HG03103 (cell line): Measurements from ENCODE around the gene STKLD1.
"Not testable (repeated sequence)": the region's sequence is repeated elsewhere in the genome, so short reads cannot be mapped to it uniquely, and the experiment has no call there.

Experiments
- ATAC-seq: cut with Tn5 transposase; IDR thresholded peaks from one replicate; pipeline ENCODE4 v1.9.1; 2021; ENCODE audit warnings: low read depth; ENCODE audit not compliant: unreplicated experiment

STKLD1 gene

DNA sequence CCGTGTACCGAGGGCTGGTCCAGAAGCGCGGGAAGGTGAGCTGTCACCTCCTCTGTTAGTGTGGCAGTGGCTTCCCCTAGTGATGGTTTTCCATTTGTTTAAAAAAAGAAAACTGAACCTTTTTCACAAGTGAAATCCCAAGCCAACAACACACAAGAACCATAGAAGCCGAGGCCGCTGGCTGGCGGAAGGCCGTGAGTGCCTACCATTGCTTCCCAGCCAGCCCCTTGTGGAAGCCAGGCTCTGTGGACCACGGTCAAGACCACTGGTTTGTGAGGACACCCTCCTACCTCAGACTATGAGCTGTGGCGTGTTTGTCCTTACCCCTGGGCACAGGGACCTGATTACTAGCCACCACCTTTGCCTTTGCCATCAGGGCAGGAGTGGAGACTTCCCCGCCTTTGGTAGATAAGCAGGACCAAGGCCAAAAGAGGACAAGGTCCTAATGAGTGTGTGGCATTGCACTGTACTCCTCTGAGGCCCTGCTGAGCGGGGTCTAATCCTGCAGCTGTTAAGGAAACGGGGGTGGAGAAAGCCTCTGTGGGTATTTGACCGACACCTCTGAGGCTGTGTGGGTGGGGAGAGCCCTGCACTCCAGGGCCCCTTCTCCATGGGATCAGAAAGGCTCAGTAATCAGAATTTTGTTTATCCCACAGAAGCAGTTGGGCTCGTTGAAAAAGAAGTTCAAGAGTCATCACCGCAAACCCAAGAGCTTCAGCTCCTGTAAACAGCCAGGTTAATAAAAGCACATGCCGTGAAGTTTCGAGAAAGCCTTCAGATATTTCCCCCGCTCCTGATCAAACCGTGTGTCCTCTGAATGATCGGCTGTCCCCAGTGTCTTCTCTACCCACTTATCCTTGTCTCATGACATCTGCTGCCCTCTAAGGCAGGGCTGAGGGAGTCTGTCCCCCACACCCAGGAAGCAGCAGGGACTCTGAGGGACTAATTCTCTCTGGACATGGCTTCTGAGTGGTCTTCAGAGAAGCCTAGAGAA, 15.5 kb upstream of the STKLD1 start:
- no peak for ATAC-seq

DNA sequence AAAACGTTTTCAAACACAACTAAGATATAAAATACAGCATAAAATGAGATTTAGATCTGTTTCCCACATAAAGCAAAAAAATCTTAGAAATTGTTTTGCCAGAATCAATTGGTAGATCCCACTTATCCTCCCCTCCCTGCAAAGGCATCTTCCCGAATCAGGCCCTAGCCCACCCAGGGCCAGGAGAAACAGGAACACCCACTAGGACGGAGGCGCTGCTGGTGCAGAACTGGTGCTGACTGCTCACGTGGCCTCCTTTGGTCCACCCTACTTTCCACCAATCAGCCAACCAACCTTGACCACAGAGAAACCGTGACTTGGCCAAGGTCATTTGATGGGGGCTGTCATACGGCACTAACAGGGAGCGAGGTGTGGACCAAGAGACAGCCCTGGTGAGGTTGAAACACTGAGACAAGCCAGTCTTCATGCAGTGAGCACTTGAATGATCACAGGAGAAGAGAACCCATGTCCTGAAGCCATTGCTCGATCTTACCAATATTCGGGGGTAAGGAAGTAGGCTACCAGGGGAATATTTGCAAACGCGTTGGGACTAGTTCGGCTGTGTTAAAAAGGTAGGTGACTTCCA, 14.6 kb upstream of the STKLD1 start:
- ATAC-seq = no peak

DNA sequence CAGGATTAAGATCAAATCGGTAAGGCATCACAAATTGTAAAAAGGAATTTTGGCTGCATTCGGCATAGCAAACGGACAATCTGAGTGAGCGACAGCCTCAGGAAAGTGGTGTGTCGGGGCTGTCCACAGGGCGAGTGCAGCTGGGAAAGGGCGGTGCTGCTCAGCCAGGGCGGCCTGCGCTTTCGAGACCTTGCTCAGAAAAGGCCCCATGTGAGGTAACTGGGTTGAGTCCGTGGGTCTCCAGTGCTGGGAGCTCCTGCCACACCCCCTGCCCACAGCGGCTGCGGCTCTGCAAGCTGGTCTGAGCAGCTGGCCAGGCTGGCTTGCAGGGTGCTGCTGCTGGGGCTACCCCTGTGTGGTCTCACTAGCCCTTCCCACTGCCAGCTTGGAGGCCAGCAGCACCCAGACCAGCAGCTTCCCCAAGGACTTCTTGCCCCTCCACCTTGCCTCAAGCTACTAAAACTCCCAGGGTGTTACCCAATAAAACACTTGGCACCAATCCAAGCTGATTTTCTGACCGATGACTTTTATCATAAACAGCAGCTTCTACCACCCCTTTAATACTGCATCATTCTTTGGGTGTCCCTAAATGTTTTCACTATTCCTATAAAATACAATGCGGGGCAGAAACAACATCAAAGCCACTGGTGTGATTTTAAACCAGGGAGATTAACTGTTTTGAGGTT, 13.7 kb upstream of the STKLD1 start:
- ATAC-seq = no peak

DNA sequence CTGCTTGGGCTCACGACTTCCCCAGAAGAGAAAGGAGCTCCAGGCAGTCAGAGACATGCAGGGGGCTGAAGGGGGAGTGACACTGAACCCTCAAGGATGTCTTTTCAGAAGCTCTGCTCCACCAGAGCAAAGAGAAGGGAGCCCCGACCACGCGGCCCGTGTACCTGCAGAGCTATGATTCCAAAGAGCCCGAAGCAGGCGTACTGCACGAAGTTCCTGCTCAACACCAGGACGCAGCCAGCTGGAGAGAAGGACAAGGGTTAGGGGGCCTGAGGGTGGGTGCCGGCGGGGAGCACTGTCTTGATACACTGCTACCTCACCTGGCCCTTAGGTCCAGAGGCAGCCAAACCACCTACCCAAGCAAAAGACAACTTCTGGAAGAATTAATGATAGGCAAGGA, 9.7 kb upstream of the STKLD1 start:
- ATAC-seq = no peak

DNA sequence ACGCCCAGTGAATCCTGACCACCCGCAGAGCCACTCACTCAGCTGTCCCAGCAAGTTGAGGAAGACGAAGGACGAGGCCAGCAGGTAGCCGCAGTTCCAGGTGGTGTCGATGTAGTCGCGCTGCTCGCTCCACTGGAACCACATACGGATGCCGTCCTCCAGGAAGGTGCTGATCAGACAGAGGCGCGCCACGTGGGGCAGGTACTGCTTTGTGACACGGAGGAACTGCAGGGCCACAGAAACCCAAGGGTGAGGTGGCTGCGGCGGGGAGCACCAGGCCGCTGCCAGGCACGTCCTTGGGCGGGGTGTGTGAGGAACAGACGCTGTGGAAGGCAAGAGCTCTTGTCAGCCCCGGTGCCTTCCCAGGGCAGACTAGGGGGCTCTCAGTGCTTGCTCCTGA, 8.9 kb upstream of the STKLD1 start:
- ATAC-seq = no peak

DNA sequence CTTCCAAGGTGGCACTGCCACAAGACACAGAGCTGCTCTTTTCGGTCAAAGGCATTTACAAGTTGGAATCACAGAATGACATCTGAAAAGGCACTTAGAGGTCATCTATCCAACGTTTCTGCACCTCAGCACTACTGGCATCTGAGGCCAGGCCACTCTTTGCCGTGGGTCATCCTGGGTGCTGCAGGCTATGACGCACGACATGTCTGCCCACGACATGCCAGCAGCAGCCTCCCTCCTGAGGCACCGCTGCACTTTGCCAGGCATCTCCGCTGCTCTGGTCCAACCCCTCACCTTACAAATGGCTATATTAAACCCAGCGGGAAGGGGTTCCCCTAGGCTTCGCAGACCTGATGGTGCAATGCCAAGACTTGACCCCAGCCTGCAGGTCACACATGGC, 8.4 kb upstream of the STKLD1 start:
- no peak for ATAC-seq

DNA sequence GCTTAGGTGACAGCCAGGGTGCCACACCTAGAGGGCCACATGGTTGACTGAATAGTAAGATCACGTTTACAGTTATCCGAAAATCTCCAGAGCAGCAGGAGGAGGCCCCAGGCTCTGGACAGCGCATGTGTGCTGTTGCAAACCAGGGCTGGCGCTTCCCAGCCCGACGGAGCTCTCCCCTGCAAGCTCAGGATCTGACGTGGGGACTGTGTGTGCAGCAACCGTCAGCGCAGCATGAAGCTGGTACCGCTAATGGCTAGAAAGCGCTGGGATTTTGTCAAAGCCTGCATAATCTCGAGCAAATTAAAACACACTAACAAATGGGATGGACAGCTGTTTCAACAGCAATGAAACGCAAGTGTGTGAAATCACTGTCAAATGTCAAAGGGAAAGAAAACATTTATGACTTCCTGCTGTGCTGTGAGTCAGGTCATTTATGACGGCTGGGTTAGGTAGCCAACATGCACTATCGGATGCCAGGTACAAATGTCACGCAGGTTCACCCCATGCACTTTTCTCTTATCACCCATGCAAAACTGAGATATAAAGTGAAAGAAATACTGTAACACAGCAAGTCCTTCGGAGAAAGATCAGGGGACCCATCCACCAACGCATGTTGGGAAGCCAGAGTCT, 7.8 kb upstream of the STKLD1 start:
- no peak for ATAC-seq

DNA sequence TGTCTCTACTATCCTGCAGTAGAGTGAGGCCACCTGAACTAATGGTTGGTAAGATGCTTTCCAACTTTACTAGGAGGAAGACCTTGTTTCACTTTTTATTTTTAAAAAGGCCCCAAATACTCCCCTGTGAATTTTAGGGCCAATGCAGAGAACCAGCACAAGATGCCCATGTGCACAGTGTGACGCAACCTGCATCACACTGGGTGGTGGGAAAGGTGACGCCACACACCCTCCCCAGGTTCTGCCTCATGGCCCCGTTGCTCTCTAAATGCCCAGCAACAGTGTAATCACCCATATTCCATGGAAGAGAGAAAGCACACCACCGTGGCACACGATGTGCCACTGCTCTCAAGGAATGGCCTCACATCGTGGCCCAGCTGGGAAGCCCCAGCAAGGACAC, 6.7 kb upstream of the STKLD1 start:
- no peak for ATAC-seq

DNA sequence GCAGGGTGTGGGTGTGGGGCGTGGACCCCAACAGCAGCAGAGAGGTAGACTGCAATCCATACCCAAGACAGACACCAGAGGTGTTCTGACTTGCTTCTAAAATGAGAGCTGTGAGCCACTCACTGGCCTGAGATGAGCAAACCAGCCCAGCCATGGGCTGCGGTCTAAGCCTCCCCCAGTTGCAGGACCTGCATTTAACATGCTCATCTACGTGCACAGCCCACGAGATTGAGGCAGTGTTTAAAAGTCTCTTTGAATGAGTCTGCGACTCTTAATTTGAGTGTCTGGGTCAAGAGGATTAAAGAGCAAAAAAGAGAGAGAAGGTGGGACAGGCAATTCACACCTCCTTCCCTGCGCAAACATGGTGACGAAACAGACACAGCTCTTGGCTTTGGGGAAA, 6.2 kb upstream of the STKLD1 start:
- ATAC-seq = no peak

DNA sequence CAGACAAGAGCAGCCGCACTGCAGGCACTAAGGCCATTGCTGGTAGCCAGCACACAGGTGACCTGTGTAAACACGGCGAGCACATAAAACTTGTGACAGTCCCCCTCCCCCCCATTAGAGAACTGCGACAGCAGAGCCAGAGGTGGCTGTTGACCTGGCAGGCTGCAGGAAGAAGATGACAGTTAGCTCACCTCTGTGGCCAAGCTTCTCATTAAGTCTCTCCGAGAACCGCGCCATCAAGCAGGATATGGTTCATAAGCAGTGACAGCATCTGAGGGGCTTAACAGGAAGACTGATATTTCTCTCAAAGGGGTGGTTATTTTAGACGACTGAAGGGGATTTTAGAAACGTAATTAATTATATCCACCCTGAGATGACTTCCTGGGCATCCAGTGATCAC, 5.5 kb upstream of the STKLD1 start:
- ATAC-seq = no peak

DNA sequence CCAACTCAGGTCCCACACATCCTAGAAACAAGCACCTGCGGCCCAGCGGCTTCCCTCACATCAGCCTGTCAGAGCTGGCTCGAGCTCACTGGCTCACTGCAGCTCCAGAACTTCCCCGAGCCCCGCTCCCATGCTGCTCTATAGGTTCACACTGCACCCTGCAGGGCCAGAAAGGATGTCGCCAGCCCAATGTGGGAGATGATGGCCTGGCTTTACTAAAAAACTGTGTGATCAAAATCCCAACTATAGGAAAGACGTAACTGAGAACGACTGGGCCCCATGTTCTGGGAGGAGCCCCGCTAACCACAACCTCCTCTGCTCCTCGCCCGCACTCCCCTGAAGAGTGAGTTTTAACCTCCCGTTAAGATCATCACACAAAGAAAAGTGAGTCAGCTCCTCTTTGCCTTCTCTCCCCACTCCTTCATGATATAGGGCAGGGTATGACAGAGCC, 4.9 kb upstream of the STKLD1 start:
- no peak for ATAC-seq

DNA sequence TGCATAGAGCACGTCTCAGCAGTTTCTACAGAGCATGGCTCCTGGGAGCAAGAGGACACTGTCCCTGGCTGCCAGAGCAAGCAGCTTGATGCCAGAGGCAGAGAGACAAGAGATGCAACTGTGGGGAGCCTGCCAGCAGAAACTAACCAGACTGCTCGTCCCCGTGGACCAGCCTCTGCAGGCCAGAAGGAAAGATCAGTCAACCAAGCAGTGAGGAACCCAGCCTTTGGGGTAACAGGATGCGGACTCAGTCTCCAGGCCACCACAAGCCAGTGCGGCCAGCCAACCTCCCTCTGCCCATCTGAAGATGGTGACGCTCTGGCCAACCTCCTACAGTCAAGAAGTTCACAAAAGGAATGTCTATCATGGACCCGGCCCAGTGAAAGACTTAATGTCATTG, 4.0 kb upstream of the STKLD1 start:
- ATAC-seq = no peak

DNA sequence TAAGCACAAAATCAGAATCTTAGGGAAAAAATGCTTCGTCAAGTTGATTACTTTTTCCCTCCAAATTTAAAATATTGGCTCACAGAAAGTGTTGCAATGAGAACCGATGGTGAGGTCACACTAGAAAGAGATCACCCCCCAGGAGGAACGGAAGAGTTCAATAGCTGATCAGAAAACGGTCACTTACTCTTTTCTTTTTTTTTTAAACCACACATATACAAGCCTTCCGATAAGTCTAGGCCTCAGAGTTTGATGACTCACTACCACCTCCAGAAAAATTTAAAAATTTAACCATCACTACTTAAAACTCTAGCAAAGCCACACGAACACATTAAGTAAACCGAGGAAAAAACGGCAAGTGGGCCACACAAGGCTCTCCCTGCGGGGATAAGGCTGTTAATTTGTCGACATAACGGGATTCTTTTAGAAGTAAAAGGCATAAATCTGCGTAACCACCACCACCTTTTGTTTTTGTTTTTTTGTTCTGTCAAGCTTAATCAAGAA, 1.5 kb upstream of the STKLD1 start:
- no peak for ATAC-seq

DNA sequence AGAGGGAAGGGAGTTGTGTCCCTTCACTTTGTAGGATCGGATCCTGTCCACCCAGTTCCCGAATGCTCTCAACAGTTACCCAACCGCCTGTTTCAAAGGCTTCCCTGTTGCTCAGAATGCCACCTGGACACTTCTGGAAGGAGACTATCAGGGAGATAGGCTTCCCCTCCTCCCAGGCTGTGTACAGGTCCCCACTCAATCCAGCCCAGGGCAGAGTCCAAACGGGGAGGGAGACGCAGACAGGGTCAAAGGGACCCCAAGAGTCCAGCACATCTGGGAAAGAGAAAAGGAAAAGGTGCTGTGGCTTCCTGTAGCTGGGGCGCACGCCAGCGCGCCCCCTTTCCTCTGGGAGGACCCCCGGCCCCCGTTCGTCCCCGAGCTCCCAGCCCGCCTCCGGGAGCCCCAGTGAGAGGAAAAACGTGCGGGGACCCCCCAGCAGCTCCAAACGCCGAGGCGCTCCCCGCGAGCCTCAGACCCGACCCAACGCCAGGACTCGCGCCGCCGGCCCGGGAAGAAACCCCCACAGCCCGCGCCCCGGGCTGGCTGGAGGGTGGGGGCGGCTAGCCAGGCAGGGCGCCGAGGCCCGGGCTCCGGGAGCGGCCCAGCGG, 946 bp upstream of the STKLD1 start:
- ATAC-seq = no peak

DNA sequence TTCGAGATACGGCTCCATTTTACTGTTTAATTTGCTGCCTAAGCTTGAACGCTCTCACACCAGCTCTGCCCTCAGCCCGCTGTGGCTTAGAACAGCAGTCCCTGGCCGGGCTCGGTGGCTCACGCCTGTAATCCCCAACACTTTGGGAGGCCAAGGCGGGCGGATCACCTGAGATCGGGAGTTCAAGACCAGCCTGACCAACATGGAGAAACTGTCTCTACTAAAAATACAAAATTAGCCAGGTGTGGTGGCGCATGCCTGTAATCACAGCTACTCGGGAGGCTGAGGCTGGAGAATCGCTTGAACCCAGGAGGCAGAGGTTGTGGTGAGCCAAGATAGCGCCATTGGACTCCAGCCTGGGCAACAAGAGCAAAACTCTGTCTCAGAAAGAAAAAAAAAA, 1.1 kb downstream of the STKLD1 start:
- ATAC-seq = not testable (repeated sequence)

DNA sequence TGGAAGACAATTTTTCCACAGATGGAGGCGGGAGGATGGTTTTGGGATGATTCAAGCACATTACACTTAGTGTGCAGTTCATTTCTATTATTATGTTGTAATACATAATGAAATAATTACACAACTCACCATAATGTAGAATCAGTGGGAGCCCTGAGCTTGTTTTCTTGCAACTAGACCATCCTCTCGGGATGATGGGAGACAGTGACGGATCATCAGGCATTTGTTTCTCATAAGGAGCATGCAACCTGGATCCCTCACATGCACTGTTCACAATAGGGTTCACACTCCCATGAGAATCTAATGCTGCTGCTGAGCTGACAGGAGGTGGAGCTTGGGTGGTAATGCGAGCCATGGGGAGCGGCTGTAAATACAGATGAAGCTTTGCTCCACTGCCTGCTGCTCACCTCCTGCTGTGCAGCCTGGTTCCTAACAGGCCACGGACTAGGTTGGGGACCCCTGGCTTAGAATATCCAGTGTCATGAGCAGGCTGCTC, 1.6 kb downstream of the STKLD1 start:
- ATAC-seq = no peak

DNA sequence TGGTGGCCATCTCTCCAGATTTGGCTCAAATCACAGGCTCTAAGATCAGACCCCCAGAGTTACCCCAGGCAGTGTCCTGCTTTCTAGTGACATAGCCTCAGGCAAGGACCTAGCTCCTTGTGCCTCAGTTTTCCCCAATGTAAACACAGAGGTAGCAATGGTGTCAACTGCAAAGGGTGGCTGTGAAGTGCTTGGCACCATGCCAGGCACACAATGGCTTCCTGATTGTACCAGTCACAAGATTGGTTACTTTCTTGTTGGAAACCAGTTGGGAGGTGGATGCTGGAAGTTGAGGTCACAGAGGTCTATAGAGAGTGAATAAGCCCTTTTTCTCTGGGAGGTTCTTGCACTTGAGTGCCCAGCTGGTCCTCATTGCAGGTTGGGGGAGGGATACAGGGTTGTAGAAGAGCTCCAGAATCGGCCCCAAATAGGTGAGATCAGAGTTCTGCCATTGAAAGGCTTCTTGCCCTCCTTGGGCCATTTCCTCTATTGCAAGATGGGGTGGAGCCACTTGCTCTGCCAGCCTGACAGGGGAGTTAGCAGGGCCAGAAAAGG, 2.3 kb downstream of the STKLD1 start:
- ATAC-seq = no peak

DNA sequence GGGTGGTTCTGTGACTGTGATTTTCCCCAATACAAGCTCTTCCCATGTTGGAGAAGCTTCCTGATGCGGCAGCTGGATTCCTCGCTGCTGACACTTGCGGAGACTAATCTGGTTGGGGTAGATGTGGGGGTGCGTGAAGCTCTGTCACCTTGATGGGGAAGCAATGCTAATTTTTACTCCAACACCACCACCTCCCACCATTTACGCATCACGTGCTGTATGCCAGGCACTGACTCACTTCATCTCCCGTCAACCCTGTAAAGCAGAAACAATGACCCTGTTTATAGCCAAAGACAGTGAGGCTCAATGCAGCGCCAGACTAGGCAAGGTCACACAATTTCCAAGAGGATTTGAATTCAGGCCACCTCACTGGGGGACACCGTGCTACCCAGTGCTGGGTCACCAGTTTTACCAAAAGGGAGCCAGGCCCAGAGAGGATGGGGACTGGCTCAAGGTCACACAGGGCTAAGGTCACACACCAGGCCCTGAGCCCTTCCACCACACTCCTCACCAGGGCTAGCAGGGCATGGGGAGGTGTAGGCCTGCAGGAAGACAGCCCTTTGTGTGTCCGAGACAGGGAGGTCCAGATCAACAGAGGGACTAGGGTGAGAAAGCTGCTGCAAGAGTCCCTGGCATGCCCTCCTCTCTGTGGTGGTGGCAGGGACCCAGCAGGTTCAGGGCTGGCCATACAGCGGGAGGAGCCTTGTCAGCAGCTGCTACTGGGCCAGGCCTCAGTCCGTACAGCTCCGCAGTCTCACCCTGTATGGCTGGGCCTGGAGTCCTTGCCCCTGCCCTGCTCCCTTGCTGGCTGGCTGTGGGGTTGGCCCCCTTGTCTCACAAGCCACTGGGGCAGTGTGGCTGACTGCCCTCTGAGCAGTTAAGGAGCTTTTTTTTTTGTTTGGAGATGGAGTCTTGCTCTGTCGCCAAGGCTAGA, 3.3 kb downstream of the STKLD1 start:
- no peak for ATAC-seq

DNA sequence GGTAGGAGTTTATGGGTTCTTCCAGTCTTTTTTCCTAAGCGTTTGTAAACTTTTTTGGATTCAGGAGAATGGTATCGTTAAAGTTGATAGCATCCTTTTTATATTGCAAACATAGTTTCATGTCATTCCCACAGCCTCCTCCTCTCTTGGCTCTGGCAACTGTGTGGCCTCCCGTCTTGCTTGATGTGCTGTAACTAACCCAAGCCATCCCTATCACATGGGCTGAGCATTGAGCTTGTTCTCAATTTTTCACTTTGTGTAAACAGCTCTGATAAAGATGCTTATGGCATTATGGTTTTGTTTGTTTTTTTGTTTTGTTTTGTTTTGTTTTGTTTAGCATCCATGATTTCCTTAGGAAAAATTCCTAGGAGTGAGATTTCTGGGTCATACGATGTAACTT, 4.6 kb downstream of the STKLD1 start:
- ATAC-seq = no peak
